ENCODE measurements around the gene SEMA3F. TPM values are rescaled to one million over a fixed set of nuclear protein-coding genes. Genes with fewer than 3 reads are reported as not detected.

Gene SEMA3F
- total and polyA plus RNA-seq, 2 donors (not counting 3 experiments of a cell fraction or from before 2014, with no cell fraction given), result 65.8 to 99.1 TPM

GRCh38 chr3:50163572-50164455, 8.7 kb downstream of the SEMA3F start:
- Histone ChIP-seq H3K79me2 (ENCODE audit: control insufficient read depth, insufficient read depth, low read length) (peaks cover 59% of the 10 kb centered on the region), H3K4me3 (replicated peaks in 1 of 3; ENCODE audit: insufficient read depth in 1 of 3, low read depth in 1 of 3, low read length in 3 of 3) (no peak overlapping the region), H3K4me1 (ENCODE audit: control insufficient read depth, extremely low read depth, insufficient read depth, low read length) (peaks cover 98% of the 10 kb centered on the region), H4K20me1 (replicated peaks; ENCODE audit: control insufficient read depth, extremely low read depth, insufficient read depth, low read length) (no peaks in the 10 kb centered on the region), H3K9me1 (replicated peaks; ENCODE audit: control insufficient read depth, extremely low read depth, insufficient read depth, low read length) (no peaks in the 10 kb centered on the region), H2AFZ (ENCODE audit: low read depth, low read length) (no peak overlapping the region), H3K9ac (replicated peaks; ENCODE audit: extremely low read depth, insufficient read depth, low read length) (no peak overlapping the region), H3K9me3 (replicated peaks; ENCODE audit: control insufficient read depth, insufficient read depth, low read length) (no peaks in the 10 kb centered on the region), H3K27ac (ENCODE audit: insufficient read depth, low read depth, low read length) (peak overlapping the region; percentile 45), H3K27me3 (ENCODE audit: control insufficient read depth in 2 of 2, insufficient read depth in 2 of 2, low read length in 2 of 2) (no peaks in the 10 kb centered on the region), H3K36me3 (ENCODE audit: control insufficient read depth in 2 of 2, extremely low read depth in 1 of 2, insufficient read depth in 2 of 2, low read length in 2 of 2) (peaks cover 0 to 9% of the 10 kb centered on the region in 2 experiments), H3K4me2 (ENCODE audit: insufficient read depth, low read length) (no peak overlapping the region)
- BruUV-seq (replicated peaks), result no TSS peak
- FAIRE-seq (peak; percentile 93), DNase-seq (ENCODE audit: low read depth, low spot score) (peak; percentile 75)
- intact Hi-C loops (cut with micrococcal nuclease), result no loop called here
- CTCF ChIA-PET, result interaction anchor here (0.9 to 2.6 kb wide), 10 partner anchors 8 to 110 kb away, joined by 3 to 19 read pairs (median 4); no protein-coding TSS in a partner anchor
- TF ChIP-seq CTCF (IDR thresholded peaks at IDR 0.05; ENCODE audit: extremely low read depth in 1 of 2, insufficient read depth in 1 of 2, low read depth in 1 of 2, low read length in 2 of 2) (no peak), POLR2AphosphoS5 (IDR thresholded peaks at IDR 0.05; ENCODE audit: insufficient read depth, low read depth, low read length) (peak; percentile 76), POLR2A (IDR thresholded peaks at IDR 0.05; ENCODE audit: low read depth, low read length) (peak; percentile 52), JUN (IDR thresholded peaks at IDR 0.05; ENCODE audit: borderline replicate concordance, insufficient read depth, insufficient read length, low read depth) (no peak), MYC (IDR thresholded peaks at IDR 0.05; ENCODE audit: low read depth, low read length) (no peak), MAX (IDR thresholded peaks at IDR 0.05; ENCODE audit: insufficient read depth, insufficient read length) (no peak), GATA2 (IDR thresholded peaks at IDR 0.05; ENCODE audit: insufficient read depth, insufficient read length, low read depth, low read length) (peak; percentile 92)
- POLR2A ChIA-PET, result interaction anchor here (0.8 to 2.6 kb wide), 2 partner anchors 8 to 80 kb away, joined by 4 to 10 read pairs; no protein-coding TSS in a partner anchor
- dilution Hi-C loops (cut with MboI; ENCODE audit: extremely low pct_ligation_motif_present, low sequenced_read_pairs), result no loop called here

Measured in endothelial cell of umbilical vein (primary cell).